BE2C (cell line): ENCODE results near the gene EIF5.
A peak's percentile ranks its signal among the peaks of the same experiment; 100 is the strongest.

ENCODE experiments used
- DNase-seq: peaks from one replicate; pipeline ENCODE4 v3.0.0-alpha.2; 2020
- H3K27me3 ChIP-seq: fragments of 250-450 bp; sonication (Bioruptor Pico); 2 replicates; pipeline ENCODE4 v1.5.1; 2020; ENCODE audit warnings: mild to moderate bottlenecking
- H3K36me3 ChIP-seq: fragments of 250-450 bp; sonication (Bioruptor Pico); 2 replicates; pipeline ENCODE4 v1.5.1; 2020; ENCODE audit warnings: mild to moderate bottlenecking
- H3K4me1 ChIP-seq: fragments of 250-450 bp; sonication (Bioruptor Pico); 2 replicates; pipeline ENCODE4 v1.5.1; 2020
- H3K4me3 ChIP-seq: 2 replicates; pipeline ENCODE4 v1.5.1; 2011; ENCODE audit warnings: low read depth, low read length
- H3K9me3 ChIP-seq: fragments of 250-450 bp; sonication (Bioruptor Pico); 2 replicates; pipeline ENCODE4 v1.5.1; 2020
- TF ChIP-seq, protein P1 (sequence below): IDR thresholded peaks from 2 replicates; pipeline ENCODE4 v1.5.1; 2012; ENCODE audit warnings: mild to moderate bottlenecking, low read depth, low read length

EIF5 gene

GRCh38 chr14:103296007-103296406, 38.0 kb upstream of the EIF5 start:
- H3K4me1 ChIP-seq: no peaks in the 10 kb centered on the region
- no peak overlapping the region for H3K4me3 ChIP-seq
- H3K9me3 ChIP-seq: no peaks in the 10 kb centered on the region
- no peak for DNase-seq
- no peaks in the 10 kb centered on the region for H3K36me3 ChIP-seq
- TF ChIP-seq, protein P1, sequence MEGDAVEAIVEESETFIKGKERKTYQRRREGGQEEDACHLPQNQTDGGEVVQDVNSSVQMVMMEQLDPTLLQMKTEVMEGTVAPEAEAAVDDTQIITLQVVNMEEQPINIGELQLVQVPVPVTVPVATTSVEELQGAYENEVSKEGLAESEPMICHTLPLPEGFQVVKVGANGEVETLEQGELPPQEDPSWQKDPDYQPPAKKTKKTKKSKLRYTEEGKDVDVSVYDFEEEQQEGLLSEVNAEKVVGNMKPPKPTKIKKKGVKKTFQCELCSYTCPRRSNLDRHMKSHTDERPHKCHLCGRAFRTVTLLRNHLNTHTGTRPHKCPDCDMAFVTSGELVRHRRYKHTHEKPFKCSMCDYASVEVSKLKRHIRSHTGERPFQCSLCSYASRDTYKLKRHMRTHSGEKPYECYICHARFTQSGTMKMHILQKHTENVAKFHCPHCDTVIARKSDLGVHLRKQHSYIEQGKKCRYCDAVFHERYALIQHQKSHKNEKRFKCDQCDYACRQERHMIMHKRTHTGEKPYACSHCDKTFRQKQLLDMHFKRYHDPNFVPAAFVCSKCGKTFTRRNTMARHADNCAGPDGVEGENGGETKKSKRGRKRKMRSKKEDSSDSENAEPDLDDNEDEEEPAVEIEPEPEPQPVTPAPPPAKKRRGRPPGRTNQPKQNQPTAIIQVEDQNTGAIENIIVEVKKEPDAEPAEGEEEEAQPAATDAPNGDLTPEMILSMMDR: no peak
- peaks cover 8% of the 10 kb centered on the region for H3K27me3 ChIP-seq

DNA sequence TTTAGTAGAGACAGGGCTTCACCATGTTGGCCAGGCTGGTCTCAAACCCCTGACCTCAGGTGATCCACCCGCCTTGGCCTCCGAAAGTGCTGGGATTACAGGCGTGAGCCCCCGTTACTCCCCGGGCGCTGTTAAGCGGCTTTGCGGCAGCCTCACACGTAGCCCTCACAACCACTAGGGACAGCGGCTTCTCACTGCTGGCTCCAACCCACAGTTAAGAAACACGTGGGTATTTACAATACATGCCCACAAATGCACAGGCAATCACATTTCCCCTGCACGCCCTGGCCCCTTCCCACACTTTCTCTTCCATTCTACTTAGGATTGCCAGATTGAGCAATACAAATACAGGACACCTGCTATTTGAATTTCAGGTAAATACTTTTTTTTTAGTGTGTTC, 37.0 kb upstream of the EIF5 start:
- H3K36me3 ChIP-seq: no peaks in the 10 kb centered on the region
- no peaks in the 10 kb centered on the region for H3K4me1 ChIP-seq
- DNase-seq: no peak
- H3K4me3 ChIP-seq: no peak overlapping the region
- H3K27me3 ChIP-seq: peaks cover 8% of the 10 kb centered on the region
- TF ChIP-seq, protein P1: peak; percentile 38
- H3K9me3 ChIP-seq: no peaks in the 10 kb centered on the region

- peaks cover 3% of the 10 kb centered on the region for H3K27me3 ChIP-seq
- TF ChIP-seq, protein P1: peak; percentile 36; the same call in 1 of the 2 replicates
- no peaks in the 10 kb centered on the region for H3K9me3 ChIP-seq
- no peaks in the 10 kb centered on the region for H3K36me3 ChIP-seq
- no peaks in the 10 kb centered on the region for H3K4me1 ChIP-seq
- no peak for DNase-seq
- H3K4me3 ChIP-seq: no peak overlapping the region
Observed at GRCh38 chr14:103298620-103299019, 35.4 kb upstream of the EIF5 start.

DNA sequence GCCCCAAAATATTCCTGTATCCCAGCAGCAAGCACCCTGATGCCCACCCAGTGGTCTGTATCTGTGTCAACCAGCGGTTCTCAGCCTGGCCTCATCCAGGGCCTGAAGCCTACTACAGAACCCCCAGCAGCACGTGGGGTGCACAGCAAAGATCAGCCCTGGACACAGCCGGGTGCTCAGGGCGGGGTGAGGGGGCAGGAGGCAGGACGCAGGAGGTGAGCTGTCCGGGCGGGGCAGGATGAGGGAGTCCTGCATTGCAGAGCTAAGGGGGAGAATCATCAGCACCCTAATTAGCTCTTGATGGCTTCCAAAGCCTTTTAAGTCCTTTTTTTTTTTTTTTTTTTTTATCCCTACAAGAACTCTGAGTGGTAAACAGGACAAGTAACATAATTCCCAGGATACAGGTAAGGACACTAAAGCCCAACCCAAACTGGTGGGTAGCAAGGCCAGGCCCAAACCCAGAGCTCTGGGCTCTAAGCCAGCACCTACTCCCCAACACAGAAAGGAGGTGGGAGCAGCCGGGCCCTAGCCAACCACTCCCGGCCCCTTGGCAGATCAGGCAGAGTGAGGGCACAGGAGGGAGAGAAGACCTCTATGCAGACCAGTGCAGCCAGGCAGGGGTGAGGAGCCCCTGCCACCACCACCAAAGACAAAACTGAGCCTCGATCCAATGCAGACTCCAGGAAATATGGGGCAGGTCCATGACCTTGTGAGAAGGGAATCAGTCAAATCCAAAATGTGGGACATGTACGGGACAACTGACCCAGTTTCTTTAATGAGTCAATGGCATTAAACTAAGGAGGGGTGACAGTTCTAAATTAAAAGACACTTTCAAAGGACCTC, 32.3 kb upstream of the EIF5 start:
- no peak for DNase-seq
- TF ChIP-seq, protein P1: no peak
- H3K4me3 ChIP-seq: no peak overlapping the region
- peaks cover 3% of the 10 kb centered on the region; the same call in 1 of the 2 replicates for H3K27me3 ChIP-seq
- no peaks in the 10 kb centered on the region for H3K9me3 ChIP-seq
- H3K36me3 ChIP-seq: no peaks in the 10 kb centered on the region
- no peaks in the 10 kb centered on the region for H3K4me1 ChIP-seq

- Histone ChIP-seq H3K27me3 (peaks cover 3% of the 10 kb centered on the region; the same call in 1 of the 2 replicates), H3K4me3 (no peak overlapping the region), H3K4me1 (no peaks in the 10 kb centered on the region), H3K9me3 (no peaks in the 10 kb centered on the region), H3K36me3 (no peaks in the 10 kb centered on the region)
- TF ChIP-seq, protein P1: no peak
- no peak for DNase-seq
Observed at GRCh38 chr14:103302966-103303365, 31.1 kb upstream of the EIF5 start.

DNA sequence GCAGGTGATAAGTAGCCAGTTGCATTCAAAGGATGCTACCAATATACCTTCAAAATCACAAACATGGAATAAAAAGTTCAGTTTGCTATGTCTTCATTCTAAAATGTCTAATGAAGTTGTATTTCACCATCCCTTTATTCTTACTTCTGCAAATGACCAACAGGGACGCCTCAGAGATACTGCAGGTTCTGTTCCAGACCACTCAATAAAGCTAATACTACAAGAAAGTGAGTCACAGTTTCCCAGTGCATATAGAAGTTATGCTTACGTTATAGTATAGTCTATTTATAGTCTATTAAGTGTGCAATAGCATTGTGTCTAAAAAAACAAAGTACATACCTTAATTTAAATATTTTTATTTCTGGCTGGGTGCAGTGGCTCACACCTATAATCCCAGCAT, 29.3 kb upstream of the EIF5 start:
- Histone ChIP-seq H3K27me3 (peaks cover 3% of the 10 kb centered on the region; the same call in 1 of the 2 replicates), H3K4me3 (no peak overlapping the region), H3K9me3 (no peaks in the 10 kb centered on the region), H3K4me1 (no peaks in the 10 kb centered on the region), H3K36me3 (no peaks in the 10 kb centered on the region)
- TF ChIP-seq, protein P1: no peak
- no peak for DNase-seq
